Measurements from ENCODE around the gene TMOD1. TPM values are rescaled to one million over a fixed set of nuclear protein-coding genes. Genes with fewer than 3 reads are reported as not detected.

The TMOD1 gene
- total and polyA plus RNA-seq, 10 of the 15 experiments (the other 5 are each of a cell fraction or from before 2014, with no cell fraction given): 4.0 to 44.1 (median 15.4) TPM

DNA sequence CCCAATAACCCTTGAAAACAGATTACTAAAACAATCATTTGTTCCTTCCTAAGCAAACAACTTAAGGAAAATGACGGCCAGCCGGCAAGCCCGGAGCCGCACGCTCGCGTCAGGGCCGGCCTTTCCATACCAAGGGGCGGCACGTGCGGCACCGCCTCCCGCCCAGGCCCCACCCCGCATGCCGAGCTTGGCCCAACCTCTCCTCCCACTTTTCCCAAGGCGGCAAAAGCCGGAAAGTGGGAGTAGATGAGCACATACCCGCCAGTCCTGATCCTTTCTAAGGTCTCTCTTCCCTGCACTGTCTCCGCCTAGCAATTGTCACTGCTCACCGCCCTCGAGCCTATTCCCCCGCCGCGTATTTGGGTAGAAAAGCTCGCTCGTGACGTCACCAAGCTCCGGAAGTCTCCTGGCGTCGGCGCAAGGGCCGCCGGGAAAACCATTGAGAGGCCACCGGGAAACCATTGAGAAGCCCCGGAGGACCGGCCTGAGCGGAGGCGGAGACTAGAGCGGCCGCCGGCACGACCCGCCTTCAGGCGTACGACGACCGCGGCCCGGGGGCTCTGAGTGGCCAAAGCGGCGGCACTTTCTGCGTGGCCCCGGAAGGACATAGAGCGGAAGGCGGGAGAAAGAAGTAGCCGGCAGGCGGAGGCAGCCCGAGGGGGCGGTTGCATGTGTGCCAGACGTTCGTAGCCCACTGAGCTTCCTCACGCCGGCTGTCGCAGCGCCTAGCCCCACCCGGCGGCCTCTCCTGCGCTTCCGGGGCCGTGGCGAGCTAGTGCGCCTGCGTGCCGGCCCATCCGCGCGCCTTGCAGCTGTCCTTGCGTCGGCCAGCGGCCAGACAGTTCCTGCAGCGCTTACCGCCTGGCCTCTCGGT is 131.8 kb downstream of the TMOD1 start, which contains the start of the genes NCBP1 and TSTD2 (continued):
- TF ChIP-seq JUNB (IDR thresholded peaks at IDR 0.05) (no peak), NFYA (IDR thresholded peaks at IDR 0.05; ENCODE audit: borderline replicate concordance, low read depth, low read length) (no peak), CHD2 (IDR thresholded peaks at IDR 0.05; ENCODE audit: borderline replicate concordance, low read depth, low read length) (peak; percentile 91), IKZF2 (IDR thresholded peaks at IDR 0.05) (peak; percentile 90 to 91), GABPA (IDR thresholded peaks at IDR 0.05; ENCODE audit: low read depth) (peak; percentile 96), BHLHE40 (IDR thresholded peaks at IDR 0.05; ENCODE audit: borderline replicate concordance in 1 of 2, low read depth in 2 of 2, low read length in 1 of 2) (peak; percentile 99 to 100), MTA2 (IDR thresholded peaks at IDR 0.05; ENCODE audit: low read depth) (peak; percentile 76), STAT1 (conservative IDR thresholded peaks at IDR 0.05) (no peak), MYC (IDR thresholded peaks at IDR 0.05; ENCODE audit: insufficient read depth, insufficient read length, insufficient replicate concordance, low read length, severe bottlenecking) (no peak), ZSCAN29 (IDR thresholded peaks at IDR 0.05) (no peak), MYB (IDR thresholded peaks at IDR 0.05; ENCODE audit: borderline replicate concordance, low read depth, low read length) (0 out of 2 replicates have a peak, but pooled peaks have one; percentile 35), NFYB (IDR thresholded peaks at IDR 0.05; ENCODE audit: insufficient read depth, low read depth, low read length) (peak; percentile 85), SREBF1 (IDR thresholded peaks at IDR 0.05; ENCODE audit: low read length) (peak; percentile 62; the same call in 1 of the 2 replicates), ZNF384 (IDR thresholded peaks at IDR 0.05; ENCODE audit: borderline replicate concordance, low read depth, low read length) (0 out of 2 replicates have a peak, but pooled peaks have one; percentile 29), SIX5 (IDR thresholded peaks at IDR 0.05; ENCODE audit: low read depth, low read length, severe bottlenecking) (peak; percentile 58), SMAD5 (IDR thresholded peaks at IDR 0.05; ENCODE audit: low read depth) (peak; percentile 71; the same call in 1 of the 2 replicates), ESRRA (IDR thresholded peaks at IDR 0.05; ENCODE audit: low read length) (no peak), PAX5 (IDR thresholded peaks at IDR 0.05; ENCODE audit: borderline replicate concordance, low read depth, low read length) (peak; percentile 21; the same call in 1 of the 2 replicates)
- TF ChIP-seq, protein P1, sequence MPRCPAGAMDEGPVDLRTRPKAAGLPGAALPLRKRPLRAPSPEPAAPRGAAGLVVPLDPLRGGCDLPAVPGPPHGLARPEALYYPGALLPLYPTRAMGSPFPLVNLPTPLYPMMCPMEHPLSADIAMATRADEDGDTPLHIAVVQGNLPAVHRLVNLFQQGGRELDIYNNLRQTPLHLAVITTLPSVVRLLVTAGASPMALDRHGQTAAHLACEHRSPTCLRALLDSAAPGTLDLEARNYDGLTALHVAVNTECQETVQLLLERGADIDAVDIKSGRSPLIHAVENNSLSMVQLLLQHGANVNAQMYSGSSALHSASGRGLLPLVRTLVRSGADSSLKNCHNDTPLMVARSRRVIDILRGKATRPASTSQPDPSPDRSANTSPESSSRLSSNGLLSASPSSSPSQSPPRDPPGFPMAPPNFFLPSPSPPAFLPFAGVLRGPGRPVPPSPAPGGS (IDR thresholded peaks at IDR 0.05; ENCODE audit: borderline replicate concordance, insufficient read depth, low read depth, low read length, poor library complexity, severe bottlenecking): peak; percentile 22
- TF ChIP-seq, protein P2, sequence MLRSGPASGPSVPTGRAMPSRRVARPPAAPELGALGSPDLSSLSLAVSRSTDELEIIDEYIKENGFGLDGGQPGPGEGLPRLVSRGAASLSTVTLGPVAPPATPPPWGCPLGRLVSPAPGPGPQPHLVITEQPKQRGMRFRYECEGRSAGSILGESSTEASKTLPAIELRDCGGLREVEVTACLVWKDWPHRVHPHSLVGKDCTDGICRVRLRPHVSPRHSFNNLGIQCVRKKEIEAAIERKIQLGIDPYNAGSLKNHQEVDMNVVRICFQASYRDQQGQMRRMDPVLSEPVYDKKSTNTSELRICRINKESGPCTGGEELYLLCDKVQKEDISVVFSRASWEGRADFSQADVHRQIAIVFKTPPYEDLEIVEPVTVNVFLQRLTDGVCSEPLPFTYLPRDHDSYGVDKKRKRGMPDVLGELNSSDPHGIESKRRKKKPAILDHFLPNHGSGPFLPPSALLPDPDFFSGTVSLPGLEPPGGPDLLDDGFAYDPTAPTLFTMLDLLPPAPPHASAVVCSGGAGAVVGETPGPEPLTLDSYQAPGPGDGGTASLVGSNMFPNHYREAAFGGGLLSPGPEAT (IDR thresholded peaks at IDR 0.05; ENCODE audit: low read depth): peak; percentile 67; the same call in 1 of the 2 replicates
- TF ChIP-seq, protein P3, sequence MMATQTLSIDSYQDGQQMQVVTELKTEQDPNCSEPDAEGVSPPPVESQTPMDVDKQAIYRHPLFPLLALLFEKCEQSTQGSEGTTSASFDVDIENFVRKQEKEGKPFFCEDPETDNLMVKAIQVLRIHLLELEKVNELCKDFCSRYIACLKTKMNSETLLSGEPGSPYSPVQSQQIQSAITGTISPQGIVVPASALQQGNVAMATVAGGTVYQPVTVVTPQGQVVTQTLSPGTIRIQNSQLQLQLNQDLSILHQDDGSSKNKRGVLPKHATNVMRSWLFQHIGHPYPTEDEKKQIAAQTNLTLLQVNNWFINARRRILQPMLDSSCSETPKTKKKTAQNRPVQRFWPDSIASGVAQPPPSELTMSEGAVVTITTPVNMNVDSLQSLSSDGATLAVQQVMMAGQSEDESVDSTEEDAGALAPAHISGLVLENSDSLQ (IDR thresholded peaks at IDR 0.05): peak; percentile 82
- TF ChIP-seq, protein P4, sequence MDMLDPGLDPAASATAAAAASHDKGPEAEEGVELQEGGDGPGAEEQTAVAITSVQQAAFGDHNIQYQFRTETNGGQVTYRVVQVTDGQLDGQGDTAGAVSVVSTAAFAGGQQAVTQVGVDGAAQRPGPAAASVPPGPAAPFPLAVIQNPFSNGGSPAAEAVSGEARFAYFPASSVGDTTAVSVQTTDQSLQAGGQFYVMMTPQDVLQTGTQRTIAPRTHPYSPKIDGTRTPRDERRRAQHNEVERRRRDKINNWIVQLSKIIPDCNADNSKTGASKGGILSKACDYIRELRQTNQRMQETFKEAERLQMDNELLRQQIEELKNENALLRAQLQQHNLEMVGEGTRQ (IDR thresholded peaks at IDR 0.05; ENCODE audit: borderline replicate concordance, low read depth, low read length): peak; percentile 21; the same call in 1 of the 2 replicates
- TF ChIP-seq, protein P5, sequence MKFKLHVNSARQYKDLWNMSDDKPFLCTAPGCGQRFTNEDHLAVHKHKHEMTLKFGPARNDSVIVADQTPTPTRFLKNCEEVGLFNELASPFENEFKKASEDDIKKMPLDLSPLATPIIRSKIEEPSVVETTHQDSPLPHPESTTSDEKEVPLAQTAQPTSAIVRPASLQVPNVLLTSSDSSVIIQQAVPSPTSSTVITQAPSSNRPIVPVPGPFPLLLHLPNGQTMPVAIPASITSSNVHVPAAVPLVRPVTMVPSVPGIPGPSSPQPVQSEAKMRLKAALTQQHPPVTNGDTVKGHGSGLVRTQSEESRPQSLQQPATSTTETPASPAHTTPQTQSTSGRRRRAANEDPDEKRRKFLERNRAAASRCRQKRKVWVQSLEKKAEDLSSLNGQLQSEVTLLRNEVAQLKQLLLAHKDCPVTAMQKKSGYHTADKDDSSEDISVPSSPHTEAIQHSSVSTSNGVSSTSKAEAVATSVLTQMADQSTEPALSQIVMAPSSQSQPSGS (IDR thresholded peaks at IDR 0.05; ENCODE audit: low read length): no peak; the same call in 1 of the 2 replicates
